Activated CD8-positive, alpha-beta memory T cell treated with anti-CD3 and anti-CD28 coated beads, Interleukin-2, amount 50 U/mL, for 48 hours (primary cell): Measurements from ENCODE around the gene POMT2.
A peak's percentile ranks its signal among the peaks of the same experiment; 100 is the strongest.
"Not testable (repeated sequence)": the region's sequence is repeated elsewhere in the genome, so short reads cannot be mapped to it uniquely, and the experiment has no call there.

Experiments
- DNase-seq: peaks from one replicate; pipeline ENCODE4 v3.0.0-alpha.2; 2020

The POMT2 gene

GRCh38 chr14:77320238-77320935 is at the start of gene POMT2:
TSS of gene POMT2 (minus strand) at chr14:77320883. CDS start at chr14:77320681, 202 bp downstream.
- peak; percentile 95 for DNase-seq

DNA sequence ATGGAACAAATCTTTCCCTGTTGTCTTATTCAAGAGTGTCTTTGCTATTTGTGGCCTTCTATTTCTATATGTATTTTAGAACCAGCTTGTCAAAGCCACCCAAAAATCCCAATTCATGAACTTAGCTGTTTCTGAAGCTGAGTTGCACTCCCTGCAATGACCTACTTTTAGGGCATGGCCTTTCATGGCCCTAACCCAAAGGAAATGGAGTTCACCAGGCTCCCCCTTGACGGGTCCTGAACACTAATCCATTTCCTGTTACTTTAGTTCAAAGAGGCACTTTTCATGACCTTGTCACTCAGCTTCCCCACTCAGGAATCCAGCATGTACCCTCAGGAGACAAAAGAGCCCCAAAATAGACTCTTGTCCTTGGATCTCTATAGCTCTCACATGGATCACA is 48.6 kb upstream of the POMT2 start:
- DNase-seq = no peak

GRCh38 chr14:77364146-77364545 is 43.5 kb upstream of the POMT2 start:
- no peak for DNase-seq

- DNase-seq = no peak
These were observed 38.9 kb upstream of the POMT2 start for GRCh38 chr14:77359626-77360025.

- DNase-seq = no peak
These were observed 36.2 kb upstream of the POMT2 start for GRCh38 chr14:77356899-77357298.

- no peak for DNase-seq
These were observed 35.1 kb upstream of the POMT2 start for GRCh38 chr14:77355811-77356210.

DNA sequence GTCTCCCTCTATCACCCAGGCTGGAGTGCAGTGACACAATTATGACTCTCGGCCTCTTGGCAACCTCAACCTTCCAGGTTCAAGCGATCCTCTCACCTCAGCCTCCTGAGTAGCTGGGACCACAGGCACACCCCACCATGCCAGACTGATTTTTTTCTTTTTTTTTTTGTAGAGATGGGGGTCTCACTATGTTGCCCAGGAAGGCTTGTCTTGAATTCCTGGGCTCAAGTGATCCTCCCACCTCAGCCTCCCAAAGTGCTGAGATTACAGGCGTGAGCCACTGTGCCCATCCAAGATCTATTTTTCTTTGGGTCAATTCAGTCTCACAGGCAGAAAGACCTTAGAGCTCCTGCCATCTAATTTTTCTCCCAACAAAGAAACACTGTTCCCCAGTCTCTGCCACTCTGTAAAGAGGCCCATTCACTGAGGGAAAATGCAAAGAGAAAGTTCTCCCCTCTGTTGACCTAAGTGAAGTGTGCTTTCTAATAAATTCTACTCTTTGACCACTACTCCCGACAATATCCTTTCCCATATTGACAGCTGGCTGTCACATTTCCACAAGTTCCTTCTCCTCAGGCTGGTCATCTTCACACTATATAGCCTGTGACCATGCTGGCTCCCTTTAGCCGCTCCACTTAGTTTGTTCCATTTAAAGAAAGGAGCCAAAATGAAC is 32.9 kb upstream of the POMT2 start:
- no peak for DNase-seq

DNA sequence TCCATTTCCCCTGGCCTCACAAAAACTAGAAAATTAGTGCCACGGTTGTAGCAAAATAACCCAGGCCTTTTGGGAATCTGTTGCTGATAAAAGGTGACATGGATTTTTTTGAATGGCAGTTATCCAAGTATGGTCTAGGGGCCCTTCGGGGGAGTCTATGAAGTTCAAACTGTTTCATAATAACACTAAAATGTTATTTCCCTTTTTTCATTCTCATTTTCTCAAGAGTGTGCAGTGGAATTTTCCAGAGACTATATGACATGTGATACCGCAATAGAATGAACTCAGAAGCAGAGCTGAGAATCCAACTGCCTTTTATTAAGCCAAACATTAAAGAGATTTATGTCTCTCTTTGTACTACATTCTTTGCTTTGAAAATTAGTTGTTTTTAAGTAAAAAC is 27.1 kb upstream of the POMT2 start:
- DNase-seq = no peak

GRCh38 chr14:77346495-77346894 is 25.8 kb upstream of the POMT2 start:
- no peak for DNase-seq

GRCh38 chr14:77344377-77344996 is 23.8 kb upstream of the POMT2 start:
- DNase-seq = no peak

GRCh38 chr14:77343662-77344061 is 23.0 kb upstream of the POMT2 start:
- no peak for DNase-seq

- no peak for DNase-seq
These were observed 22.2 kb upstream of the POMT2 start for GRCh38 chr14:77342726-77343397.

GRCh38 chr14:77340389-77340788 is 19.7 kb upstream of the POMT2 start:
- no peak for DNase-seq

DNA sequence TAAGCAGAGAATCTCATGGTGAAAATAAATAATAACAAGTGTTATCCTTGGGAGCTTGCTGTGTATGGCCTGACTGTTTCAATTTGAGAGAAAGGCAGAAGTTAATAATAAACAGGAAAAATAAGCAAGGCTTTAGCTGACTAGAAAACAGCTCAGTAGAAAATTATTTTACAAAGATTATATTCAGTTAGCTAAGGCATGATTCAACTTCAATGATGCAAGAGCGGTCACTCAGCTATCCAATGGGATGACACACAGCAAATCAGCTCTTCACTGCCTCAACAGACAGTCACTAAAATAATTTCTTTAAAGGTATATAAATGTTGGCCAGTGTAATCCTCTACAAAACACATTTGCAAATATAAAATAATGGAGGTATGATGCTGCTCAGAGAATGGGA is 18.7 kb upstream of the POMT2 start:
- no peak for DNase-seq

GRCh38 chr14:77338302-77338701 is 17.6 kb upstream of the POMT2 start:
- no peak for DNase-seq

GRCh38 chr14:77337880-77338279 is 17.2 kb upstream of the POMT2 start:
- no peak for DNase-seq

- not testable (repeated sequence) for DNase-seq
These were observed 16.6 kb upstream of the POMT2 start for GRCh38 chr14:77337255-77337654.

DNA sequence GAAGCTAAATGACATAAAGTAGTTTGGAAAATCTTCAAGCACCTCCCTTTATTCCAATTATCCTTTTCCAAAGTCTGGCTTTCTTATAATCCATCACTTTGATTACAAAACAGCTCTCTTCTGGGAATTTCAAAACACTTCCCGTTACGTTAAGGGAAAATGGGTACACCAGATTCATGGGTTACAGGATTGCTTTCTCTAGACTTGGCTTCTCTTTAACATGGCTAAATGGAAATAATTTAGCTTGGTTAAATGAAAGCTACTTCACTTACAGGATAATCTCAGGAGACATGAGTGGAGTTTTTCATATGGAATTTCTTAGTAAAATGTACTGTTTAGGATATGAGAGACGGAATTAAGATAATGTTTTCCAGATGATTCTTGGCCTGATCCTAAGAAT is 14.9 kb upstream of the POMT2 start:
- DNase-seq = no peak

DNA sequence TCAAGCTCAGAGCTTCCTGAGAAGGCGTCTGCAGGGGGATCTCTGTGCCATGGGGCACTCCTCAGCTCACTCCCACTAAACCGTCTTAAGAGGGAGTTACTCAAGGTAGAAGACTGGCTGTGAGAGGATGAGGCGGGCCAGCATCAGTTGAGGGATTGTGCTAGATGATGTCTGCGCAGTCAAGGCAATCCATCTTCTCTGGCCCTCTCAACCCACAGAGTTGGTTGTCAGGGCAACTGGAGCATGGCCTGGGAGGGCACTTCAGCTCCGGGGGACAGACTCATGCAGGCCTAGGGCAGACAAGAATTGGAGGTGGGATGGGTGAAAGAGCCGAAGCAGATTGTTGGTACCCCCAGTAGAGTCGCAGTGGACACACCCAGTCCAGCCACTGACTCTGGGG is 9.2 kb upstream of the POMT2 start:
- no peak for DNase-seq

DNA sequence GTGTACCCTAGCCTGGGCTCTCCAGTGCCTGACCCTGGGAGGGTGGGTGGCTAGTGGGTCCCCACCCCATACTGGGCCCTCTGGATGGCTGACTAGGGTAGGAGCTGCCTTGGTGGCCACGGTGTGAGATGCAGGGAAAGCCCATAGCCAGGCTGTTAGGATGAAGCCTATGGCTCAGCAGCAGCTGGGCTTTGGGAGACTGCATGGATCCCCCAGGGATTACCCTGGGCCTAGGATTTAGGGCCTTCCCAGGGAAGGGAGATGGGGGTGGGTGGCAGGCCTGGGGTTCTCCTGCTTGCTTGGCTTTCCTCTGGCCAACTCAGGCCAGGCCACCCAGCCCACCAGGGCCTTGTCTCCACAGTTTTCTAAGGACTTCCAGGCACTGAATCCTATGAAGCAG is 6.4 kb upstream of the POMT2 start:
- DNase-seq = no peak

DNA sequence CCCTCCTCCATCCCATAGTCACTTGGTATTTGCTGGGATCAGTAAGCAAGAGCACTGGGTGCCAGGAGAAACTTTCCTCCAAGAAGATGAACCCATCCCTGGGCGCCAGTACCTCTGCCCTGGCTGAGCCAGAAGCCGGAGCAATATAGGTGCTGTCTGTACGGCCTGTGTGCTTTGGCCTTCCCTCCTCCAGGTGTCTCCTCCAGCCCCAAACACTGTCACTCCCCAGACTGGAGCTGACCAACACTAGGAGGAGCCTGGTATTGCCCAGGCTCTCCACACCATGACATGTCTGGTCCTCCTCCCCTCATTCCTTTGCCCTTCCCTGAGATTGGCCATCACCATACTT is 5.0 kb upstream of the POMT2 start:
- no peak for DNase-seq

DNA sequence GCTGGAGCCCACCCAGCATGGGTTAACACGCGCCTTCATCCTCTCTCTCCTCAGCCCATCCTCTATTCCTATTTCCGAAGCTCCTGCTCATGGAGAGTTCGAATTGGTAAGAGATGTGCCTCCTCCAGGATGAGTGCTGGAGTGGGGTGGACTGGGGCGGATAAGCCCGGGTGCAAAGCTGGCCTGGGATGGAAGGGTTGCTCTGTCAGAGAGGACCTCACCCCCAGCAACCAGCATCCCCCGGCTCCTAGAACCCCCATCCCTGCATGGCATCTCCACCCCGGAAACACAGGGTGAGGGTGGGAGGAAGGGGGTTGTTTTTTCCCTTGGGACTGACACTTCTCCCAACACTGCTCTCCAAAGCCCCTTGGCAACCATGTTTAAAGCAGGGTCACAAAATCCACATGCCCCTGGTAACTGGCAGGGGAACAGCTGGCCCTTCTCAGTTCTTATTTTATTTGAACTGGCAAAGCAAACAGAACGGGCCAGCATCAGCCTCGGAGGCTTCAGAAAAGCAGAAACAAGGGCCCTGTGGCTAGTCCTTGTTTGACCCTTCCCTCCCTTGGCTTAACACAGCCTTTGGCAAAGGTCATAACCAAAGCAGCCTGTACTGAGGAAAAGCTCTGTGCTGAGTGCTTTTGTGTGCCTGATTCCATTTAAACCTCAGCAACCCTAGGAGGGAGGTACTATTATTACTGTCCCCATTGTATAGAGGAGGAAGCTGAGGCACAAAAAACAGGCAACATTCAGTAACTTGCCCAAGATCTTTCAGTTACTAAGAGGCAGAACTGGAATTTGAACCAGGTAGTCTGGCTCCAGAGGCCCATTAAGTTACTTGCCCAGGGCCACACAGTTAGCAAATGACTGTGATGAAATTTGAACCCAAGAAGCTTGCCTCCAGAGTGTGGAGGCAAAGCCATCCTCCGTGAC is 4.4 kb upstream of the POMT2 start:
- DNase-seq = no peak

DNA sequence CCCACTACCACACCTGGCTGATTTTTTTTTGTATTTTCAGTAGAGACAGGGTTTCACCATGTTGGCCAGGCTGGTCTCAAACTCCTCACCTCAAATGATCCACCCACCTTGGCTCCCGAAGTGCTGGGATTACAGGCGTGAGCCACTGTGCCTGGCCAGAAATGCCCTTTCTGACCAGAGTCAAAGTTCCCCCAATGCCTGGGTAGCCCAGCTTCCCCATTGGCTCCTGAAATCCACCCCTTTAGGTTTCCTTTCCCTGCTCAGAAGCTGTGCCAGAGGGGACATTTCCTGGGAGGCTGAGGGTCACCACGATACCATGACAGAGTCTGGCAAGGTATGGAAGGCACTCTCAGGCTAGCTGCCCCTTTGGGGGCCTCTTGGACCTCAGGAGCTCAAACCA is 3.6 kb upstream of the POMT2 start:
- no peak for DNase-seq
